ENCODE measurements around the gene PPARGC1A. TPM values are rescaled to one million over a fixed set of nuclear protein-coding genes. Genes with fewer than 3 reads are reported as not detected.

The PPARGC1A gene
- total RNA-seq, 1 donor: 0.52 TPM

GRCh38 chr4:23890369-23891063 lies 669 bp upstream of the PPARGC1A start:
- Histone ChIP-seq H3K4me3 (ENCODE audit: low read length) (no peak overlapping the region), H3K27me3 (ENCODE audit: insufficient read depth, low read length) (peaks cover 2% of the 10 kb centered on the region), H3K4me1 (ENCODE audit: insufficient read depth, low read length) (no peaks in the 10 kb centered on the region), H3K9me3 (ENCODE audit: low read depth, low read length) (no peaks in the 10 kb centered on the region)

- Histone ChIP-seq H3K27me3 (ENCODE audit: insufficient read depth, low read length) (peaks cover 2% of the 10 kb centered on the region), H3K9me3 (ENCODE audit: low read depth, low read length) (no peaks in the 10 kb centered on the region), H3K4me1 (ENCODE audit: insufficient read depth, low read length) (no peaks in the 10 kb centered on the region), H3K4me3 (ENCODE audit: low read length) (no peak overlapping the region)
These were observed 456 bp downstream of the PPARGC1A start for GRCh38 chr4:23889391-23889790.

- Histone ChIP-seq H3K4me1 (ENCODE audit: insufficient read depth, low read length) (no peaks in the 10 kb centered on the region), H3K4me3 (ENCODE audit: low read length) (no peak overlapping the region), H3K27me3 (ENCODE audit: insufficient read depth, low read length) (peaks cover 2% of the 10 kb centered on the region), H3K9me3 (ENCODE audit: low read depth, low read length) (no peaks in the 10 kb centered on the region)
These were observed 1.2 kb downstream of the PPARGC1A start for GRCh38 chr4:23888421-23889319.

DNA sequence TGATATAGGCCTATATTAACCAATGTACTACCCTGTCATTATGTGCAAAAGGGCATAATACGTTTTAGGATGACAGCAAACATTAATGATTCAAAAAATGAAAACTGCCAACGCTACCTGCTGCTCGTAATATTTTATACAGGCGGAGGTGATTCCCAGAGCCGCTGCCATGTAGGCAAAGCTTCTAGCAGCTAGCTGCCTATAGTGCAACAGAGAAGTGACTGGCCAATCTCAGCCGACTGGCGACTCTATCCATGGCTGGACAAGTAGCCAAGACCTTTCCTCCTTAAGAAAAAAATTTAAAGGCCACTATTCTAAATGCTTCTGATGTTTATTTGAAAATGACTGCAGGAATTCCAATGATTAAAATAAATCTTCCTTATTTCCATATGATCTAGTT lies 1.9 kb downstream of the PPARGC1A start:
- no peaks in the 10 kb centered on the region for H3K4me1 ChIP-seq (ENCODE audit: insufficient read depth, low read length)
- H3K27me3 ChIP-seq (ENCODE audit: insufficient read depth, low read length): peaks cover 2% of the 10 kb centered on the region
- H3K4me3 ChIP-seq (ENCODE audit: low read length): no peak overlapping the region
- no peaks in the 10 kb centered on the region for H3K9me3 ChIP-seq (ENCODE audit: low read depth, low read length)

DNA sequence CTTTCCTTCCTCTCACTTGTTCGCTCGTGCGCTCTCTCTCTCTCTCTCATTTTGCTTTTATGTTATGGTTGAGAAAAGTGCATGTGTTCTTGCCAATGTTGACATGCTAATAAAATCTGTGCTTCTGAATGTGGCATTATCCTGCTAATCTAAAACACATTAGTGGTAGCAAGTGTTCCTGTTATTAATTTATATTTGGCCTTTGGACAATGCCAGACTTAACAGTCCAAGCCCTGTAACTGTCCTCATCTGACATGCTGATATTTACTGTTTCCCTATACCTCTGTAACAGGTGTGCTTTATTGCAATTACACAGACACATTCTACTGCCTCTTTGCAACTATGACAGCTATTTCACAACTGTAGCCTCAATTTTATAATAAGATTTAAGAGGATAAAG lies 2.7 kb downstream of the PPARGC1A start:
- no peak overlapping the region for H3K4me3 ChIP-seq (ENCODE audit: low read length)
- no peaks in the 10 kb centered on the region for H3K9me3 ChIP-seq (ENCODE audit: low read depth, low read length)
- H3K27me3 ChIP-seq (ENCODE audit: insufficient read depth, low read length): no peaks in the 10 kb centered on the region
- no peaks in the 10 kb centered on the region for H3K4me1 ChIP-seq (ENCODE audit: insufficient read depth, low read length)

GRCh38 chr4:23885943-23886590 lies 3.8 kb downstream of the PPARGC1A start:
- Histone ChIP-seq H3K27me3 (ENCODE audit: insufficient read depth, low read length) (no peaks in the 10 kb centered on the region), H3K4me1 (ENCODE audit: insufficient read depth, low read length) (peaks cover 1% of the 10 kb centered on the region), H3K4me3 (ENCODE audit: low read length) (no peak overlapping the region), H3K9me3 (ENCODE audit: low read depth, low read length) (no peaks in the 10 kb centered on the region)

- H3K4me3 ChIP-seq (ENCODE audit: low read length): no peak overlapping the region
- no peaks in the 10 kb centered on the region for H3K27me3 ChIP-seq (ENCODE audit: insufficient read depth, low read length)
- no peaks in the 10 kb centered on the region for H3K9me3 ChIP-seq (ENCODE audit: low read depth, low read length)
- peaks cover 5% of the 10 kb centered on the region for H3K4me1 ChIP-seq (ENCODE audit: insufficient read depth, low read length)
These were observed 5.1 kb downstream of the PPARGC1A start for GRCh38 chr4:23884741-23885140.

DNA sequence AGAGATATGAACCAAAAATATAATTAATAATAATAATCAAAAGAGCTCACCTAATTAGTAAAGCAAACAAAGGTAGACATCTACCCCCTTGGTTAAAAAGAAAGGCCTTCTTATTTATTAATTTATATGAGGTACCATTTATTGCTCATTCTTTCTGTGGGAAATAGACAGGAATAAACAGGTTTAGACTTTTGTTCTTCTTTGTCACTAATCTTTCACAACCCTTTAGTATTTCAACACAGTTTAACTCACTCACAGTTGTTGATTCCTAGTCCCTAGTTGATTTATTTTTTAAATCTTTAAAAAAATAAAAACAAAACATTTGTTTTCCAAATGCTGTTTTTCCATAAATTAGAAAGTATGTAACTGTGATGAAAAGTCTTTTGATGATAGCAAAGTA lies 5.6 kb downstream of the PPARGC1A start:
- Histone ChIP-seq H3K27me3 (ENCODE audit: insufficient read depth, low read length) (no peaks in the 10 kb centered on the region), H3K9me3 (ENCODE audit: low read depth, low read length) (no peaks in the 10 kb centered on the region), H3K4me1 (ENCODE audit: insufficient read depth, low read length) (peaks cover 5% of the 10 kb centered on the region), H3K4me3 (ENCODE audit: low read length) (no peak overlapping the region)

DNA sequence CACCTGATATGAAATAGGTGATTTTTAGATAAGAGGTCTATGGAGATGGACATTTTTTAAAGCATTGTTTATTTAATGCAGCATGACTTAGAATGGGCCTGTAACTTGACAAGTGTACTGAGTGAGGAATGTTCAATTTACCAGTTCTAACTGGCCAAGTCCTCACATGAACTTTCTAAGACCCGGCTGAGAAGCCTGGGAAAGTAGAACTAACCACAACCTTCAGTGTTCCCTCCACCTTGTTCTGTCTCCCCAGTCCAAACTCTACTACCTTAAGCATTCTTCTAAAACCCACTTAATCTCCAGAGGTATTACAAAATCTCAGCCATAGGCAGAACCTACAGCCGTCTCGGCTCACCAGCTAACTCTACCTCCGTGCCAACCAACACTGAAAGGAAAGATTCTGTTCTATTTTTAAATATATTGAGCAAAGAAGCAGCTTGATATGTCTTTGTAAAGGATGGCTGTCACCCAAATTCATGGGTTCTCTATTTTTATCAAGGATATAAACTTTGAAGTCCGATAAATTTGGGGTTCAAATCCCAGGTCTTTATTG lies 6.8 kb downstream of the PPARGC1A start:
- no peaks in the 10 kb centered on the region for H3K9me3 ChIP-seq (ENCODE audit: low read depth, low read length)
- no peak overlapping the region for H3K4me3 ChIP-seq (ENCODE audit: low read length)
- peaks cover 5% of the 10 kb centered on the region for H3K4me1 ChIP-seq (ENCODE audit: insufficient read depth, low read length)
- no peaks in the 10 kb centered on the region for H3K27me3 ChIP-seq (ENCODE audit: insufficient read depth, low read length)

GRCh38 chr4:23881674-23882337 lies 8.0 kb downstream of the PPARGC1A start:
- H3K4me3 ChIP-seq (ENCODE audit: low read length): no peak overlapping the region
- no peaks in the 10 kb centered on the region for H3K9me3 ChIP-seq (ENCODE audit: low read depth, low read length)
- peaks cover 5% of the 10 kb centered on the region for H3K4me1 ChIP-seq (ENCODE audit: insufficient read depth, low read length)
- H3K27me3 ChIP-seq (ENCODE audit: insufficient read depth, low read length): no peaks in the 10 kb centered on the region

DNA sequence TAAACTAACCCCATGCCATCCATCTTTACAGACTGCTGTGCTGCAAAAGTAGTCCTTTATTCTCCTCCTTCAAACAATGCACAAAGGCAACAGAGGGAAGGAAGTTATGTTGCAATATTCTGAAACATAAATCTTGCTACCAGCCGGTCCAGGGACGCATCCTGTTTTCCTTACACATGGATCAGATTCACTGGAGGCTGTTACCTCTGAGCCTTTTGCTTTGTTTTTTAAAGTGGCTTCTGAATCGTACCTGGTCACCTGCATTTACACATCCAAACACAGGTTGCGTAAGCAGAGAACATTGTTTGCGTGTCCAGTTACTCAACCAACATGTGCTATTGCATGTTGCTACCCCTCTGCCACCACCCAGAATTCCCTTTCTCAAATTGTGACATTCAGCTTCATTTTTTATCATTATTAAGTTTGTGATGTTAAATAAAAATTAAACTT lies 8.8 kb downstream of the PPARGC1A start:
- Histone ChIP-seq H3K9me3 (ENCODE audit: low read depth, low read length) (no peaks in the 10 kb centered on the region), H3K4me3 (ENCODE audit: low read length) (no peak overlapping the region)

DNA sequence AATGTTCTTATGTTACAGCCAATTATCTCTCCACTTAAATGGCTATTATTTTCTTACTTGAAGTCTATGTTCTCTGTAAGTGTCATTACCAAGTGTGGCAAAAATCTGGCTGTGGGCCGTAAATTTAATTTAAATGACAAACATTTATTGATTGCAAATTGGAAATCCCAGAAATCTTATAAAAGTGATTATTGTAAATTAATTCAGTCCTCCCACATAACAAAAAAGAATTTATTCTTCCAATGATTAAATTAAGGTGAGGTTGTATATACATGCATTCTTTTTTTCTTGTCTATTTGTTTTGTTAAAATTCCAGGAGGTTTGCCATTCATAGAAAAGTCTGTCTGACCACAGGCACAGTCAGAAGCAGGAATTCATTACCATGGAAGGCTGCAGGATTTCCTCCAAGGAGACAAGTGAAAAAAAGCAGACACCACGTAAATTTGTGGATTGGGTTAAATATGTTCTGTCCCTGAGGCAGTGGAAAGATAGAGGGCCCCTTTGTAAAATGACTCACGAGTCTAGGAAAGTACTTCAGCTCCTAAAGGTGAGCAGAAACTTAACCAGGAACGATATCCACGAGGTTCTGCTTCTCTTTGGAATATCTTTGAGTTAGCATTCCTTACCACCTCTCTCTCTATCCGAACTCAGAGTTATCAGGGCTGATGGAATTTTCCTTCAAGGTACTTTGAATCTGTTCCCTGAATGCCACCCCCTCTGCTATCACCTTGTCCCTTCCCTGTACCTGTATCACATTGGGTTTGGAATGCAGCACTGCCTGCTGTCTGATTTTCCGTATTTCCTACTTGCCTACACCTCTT lies 10.7 kb downstream of the PPARGC1A start:
- H3K9me3 ChIP-seq (ENCODE audit: low read depth, low read length): no peaks in the 10 kb centered on the region
- H3K4me1 ChIP-seq (ENCODE audit: insufficient read depth, low read length): peaks cover 5% of the 10 kb centered on the region
- H3K4me3 ChIP-seq (ENCODE audit: low read length): no peak overlapping the region
- H3K27me3 ChIP-seq (ENCODE audit: insufficient read depth, low read length): no peaks in the 10 kb centered on the region

More for the DNA sequence above, 8.8 kb downstream of the PPARGC1A start:
- Histone ChIP-seq H3K4me1 (ENCODE audit: insufficient read depth, low read length) (peaks cover 5% of the 10 kb centered on the region), H3K27me3 (ENCODE audit: insufficient read depth, low read length) (no peaks in the 10 kb centered on the region)

DNA sequence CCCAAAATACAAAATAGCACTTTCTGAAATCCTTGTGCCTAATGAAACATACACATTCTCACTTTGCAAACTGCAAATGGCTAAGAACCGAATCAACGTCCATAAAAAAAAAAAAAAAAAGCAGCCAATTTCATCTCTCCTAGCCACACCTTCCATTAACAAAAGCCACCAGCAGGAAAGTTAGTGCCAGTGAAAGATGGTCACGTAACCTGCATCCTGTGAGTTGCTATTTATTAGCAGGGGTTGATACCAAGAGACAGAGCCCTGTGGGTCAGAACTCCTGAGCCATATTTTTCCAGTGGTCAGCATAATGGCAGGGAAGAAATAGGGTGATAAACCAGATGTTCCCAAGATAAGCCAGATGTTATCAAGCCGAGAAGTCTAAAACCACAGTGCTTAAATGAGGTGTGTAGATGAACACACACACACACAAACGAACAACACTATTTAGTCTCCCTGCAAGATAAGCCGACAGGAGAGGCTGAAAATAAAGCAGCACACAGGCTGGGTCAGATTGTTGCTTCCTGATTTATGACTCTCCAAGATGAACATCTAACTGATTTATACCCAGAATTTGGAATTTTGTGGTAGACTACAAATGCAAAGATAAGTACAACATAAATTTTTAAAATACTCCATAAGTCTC lies 11.5 kb downstream of the PPARGC1A start:
- H3K27me3 ChIP-seq (ENCODE audit: insufficient read depth, low read length): no peaks in the 10 kb centered on the region

More for the DNA sequence above, 11.5 kb downstream of the PPARGC1A start:
- Histone ChIP-seq H3K9me3 (ENCODE audit: low read depth, low read length) (no peaks in the 10 kb centered on the region), H3K4me3 (ENCODE audit: low read length) (no peak overlapping the region), H3K4me1 (ENCODE audit: insufficient read depth, low read length) (peaks cover 5% of the 10 kb centered on the region)

Data from mononuclear cell (primary cell).